HG03342 (cell line): Measurements from ENCODE around the gene LIFR.
A peak's percentile ranks its signal among the peaks of the same experiment; 100 is the strongest.
"Not testable (repeated sequence)": the region's sequence is repeated elsewhere in the genome, so short reads cannot be mapped to it uniquely, and the experiment has no call there.

Experiments used
- ATAC-seq: cut with Tn5 transposase; IDR thresholded peaks from one replicate; pipeline ENCODE4 v1.9.1; 2021; ENCODE audit warnings: mild to moderate bottlenecking, moderate library complexity; ENCODE audit not compliant: unreplicated experiment

Gene LIFR, protein sequence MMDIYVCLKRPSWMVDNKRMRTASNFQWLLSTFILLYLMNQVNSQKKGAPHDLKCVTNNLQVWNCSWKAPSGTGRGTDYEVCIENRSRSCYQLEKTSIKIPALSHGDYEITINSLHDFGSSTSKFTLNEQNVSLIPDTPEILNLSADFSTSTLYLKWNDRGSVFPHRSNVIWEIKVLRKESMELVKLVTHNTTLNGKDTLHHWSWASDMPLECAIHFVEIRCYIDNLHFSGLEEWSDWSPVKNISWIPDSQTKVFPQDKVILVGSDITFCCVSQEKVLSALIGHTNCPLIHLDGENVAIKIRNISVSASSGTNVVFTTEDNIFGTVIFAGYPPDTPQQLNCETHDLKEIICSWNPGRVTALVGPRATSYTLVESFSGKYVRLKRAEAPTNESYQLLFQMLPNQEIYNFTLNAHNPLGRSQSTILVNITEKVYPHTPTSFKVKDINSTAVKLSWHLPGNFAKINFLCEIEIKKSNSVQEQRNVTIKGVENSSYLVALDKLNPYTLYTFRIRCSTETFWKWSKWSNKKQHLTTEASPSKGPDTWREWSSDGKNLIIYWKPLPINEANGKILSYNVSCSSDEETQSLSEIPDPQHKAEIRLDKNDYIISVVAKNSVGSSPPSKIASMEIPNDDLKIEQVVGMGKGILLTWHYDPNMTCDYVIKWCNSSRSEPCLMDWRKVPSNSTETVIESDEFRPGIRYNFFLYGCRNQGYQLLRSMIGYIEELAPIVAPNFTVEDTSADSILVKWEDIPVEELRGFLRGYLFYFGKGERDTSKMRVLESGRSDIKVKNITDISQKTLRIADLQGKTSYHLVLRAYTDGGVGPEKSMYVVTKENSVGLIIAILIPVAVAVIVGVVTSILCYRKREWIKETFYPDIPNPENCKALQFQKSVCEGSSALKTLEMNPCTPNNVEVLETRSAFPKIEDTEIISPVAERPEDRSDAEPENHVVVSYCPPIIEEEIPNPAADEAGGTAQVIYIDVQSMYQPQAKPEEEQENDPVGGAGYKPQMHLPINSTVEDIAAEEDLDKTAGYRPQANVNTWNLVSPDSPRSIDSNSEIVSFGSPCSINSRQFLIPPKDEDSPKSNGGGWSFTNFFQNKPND

DNA sequence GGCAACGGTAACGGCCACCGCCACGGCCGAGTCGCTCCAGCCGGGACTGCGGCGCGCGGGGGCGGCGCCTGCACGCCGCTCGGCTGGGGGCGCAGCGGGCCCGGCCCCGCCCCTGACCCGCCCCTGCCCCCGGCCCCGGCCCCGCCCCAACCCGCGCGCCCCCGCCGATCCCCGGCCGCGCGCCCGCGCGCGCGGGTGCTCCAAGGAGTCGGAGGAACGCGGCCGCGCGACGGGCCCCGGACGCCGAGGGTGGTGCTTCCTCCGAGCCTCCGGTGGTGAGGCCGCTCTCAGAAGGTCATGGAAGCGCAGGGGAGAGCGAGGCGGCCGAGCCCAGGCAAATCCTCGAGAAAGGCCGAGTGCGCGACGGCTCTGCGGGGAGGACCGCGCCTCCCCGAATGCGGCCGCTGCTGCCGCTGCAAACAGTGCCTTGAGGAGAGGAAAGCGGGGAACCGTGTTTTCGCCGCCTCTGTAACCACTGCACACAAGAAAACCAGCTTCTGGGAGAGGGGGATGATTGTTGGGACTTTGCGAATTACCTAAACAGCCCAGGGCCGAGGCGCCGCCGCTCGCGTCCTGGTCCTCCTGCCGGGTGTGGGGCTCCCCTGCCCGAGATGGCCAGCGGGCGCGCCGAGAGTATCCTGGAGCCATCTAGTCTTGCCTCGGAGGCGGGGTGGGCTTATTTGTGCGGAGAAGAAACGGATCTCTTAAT is at the start of gene LIFR:
LIFR (minus strand) TSS at position 48 of the 709 bp plus-strand sequence. CDS start 25,999 bp downstream, outside the sequence.
- peak; percentile 52 for ATAC-seq

- ATAC-seq = no peak
These were observed 49.2 kb upstream of the LIFR start for GRCh38 chr5:38605610-38606009.

DNA sequence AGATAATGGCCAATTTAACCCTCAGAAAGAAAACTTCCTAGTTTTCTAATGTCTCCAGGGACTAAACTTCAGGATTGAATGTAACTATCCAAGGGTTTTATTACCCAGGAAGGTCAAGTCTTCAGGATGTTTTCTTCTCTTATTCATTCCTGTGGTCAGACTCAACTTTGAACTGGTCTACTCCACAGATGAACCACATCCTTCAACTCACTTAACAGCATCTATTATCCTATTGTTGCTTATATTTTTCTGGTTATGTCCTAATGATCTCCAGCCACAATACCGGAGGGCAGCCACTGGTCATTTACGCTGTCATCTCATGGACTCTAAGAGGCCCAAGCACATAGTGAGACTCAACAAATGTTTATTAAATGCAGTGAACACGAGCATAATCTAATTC is 47.2 kb upstream of the LIFR start:
- no peak for ATAC-seq

DNA sequence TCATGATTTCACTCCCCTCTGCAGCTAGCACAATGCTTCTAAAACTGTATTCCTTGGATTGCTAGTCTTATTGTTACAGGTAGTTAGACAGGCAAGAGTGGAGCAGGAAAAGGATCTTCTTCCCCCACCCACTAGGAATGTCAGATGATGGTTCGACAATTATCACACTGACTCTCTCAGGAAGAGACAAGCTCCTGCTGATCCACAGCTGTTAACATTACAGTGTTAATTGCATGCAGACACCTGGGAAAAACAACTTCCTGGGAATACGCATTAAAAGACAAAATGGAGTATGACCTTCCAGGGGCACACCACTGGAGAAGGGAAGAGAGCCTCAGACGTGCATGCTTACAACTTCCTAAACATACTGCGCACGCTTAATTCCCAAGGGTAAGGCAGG is 46.2 kb upstream of the LIFR start:
- ATAC-seq = no peak

GRCh38 chr5:38601863-38602298 is 45.4 kb upstream of the LIFR start:
- ATAC-seq = no peak

DNA sequence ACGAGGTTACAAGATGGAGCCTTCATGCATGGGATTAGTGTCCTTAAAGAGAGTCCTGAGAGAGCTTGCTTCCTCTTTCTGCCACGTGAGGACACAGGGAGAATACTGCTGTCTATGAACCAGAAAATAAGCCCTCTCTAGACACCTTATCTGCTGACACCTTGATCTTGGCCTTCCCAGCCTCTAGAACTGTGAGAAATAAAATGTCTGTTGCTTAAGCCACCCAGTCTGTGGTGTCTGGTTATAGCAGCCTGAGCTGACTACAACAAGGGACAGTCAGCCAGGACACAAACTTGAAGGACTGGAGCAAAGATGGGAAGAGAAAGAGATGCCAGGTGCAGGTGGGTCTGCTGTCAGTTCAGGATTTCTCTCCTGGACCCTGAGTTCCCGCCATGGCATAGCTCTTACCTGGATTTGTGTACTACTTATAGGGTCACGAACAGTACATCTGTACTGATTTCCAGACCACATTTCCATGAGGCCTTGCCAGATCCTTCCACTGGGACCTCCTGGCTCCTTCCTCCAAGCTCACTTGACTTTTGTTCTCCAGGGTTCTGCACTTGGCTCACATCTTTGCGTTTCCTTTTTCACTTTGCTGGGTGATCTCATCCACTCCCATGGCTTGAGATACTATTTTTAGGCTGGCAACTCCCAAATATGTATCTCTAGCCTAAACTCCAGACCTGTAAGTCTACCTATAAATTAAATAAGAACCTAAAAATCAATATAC is 44.9 kb upstream of the LIFR start:
- ATAC-seq = no peak

GRCh38 chr5:38600329-38601045 is 44.0 kb upstream of the LIFR start:
- ATAC-seq = no peak

DNA sequence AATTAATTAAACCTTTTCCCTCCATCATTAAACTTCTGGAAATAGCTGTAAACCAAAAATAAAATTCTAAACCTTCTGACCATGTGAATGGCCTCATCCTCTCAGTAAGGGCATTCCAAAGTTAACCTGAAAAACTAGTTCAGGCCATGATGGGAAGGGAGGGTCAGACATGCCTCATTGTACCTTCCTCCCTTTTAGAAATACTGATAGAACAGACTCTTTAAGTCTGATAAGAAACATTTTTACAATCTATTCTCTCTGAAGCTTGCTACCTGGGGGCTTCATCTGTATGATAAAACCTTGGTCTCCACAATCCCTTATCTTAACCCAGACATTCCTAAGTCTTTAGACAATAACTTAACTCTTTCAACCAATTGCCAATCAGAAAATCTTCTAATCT is 43.3 kb upstream of the LIFR start:
- not testable (repeated sequence) for ATAC-seq

DNA sequence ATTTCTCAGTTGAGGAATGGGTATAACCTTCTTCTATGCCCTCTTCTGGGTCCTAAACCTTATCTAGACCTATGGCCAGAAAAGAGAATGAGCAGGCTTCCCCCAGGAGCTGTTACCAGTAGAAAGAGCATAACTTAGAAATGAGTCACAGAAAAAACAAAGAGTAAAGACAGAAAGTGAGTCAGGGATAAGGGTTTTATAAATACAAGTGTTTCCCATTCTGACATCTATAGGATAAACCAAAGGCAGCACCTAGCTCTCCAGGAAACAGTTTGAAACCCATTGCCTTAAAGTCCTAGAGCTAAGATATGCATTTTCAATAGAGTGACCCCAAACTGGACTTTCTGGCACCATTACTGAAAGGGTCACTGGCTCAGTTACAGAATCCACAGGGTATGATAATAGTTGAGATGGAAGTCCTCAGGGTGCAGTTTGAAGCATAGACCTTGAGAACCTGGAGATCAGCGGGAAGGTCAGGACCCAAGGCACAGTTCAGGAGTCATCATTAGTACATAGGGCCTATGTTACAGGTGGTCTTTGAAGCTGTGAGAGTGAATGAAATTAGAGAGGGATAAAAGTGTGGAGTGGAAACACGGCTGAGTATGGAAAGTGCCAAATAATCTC is 42.7 kb upstream of the LIFR start:
- no peak for ATAC-seq

DNA sequence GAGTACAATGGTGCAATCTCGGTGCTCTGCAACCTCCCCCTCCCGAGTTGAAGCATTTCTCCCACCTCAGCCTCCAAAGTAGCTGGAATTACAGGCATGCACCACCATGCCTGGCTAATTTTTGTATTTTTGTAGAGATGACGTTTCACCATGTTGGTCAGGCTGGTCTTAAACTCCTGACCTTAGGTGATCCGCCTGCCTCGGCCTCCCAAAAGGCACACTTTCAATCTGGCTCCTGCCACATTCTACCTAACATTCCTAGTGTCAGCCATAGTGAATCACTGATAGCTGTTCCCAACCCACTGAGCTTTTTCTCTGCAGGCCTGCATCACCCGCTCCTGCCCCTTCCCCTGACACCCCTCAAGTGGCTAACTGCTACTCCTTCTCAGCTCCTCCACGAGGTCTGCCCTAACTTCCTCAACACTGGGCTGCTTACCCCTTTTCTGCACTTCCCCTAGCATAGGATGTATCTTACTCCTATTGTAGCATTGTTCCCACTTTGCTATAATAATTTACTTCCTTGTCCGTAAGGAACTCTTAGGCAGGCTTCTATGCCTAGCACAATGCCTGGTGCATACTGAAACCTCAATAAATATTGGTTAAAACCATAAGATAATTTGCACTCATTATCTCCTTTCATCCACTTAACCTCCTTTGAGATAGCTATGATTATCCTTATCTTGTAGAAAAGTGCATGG is 42.0 kb upstream of the LIFR start:
- ATAC-seq = no peak

- no peak for ATAC-seq
These were observed 40.5 kb upstream of the LIFR start for GRCh38 chr5:38596981-38597380.

- ATAC-seq = no peak
These were observed 38.8 kb upstream of the LIFR start for GRCh38 chr5:38595132-38595745.

GRCh38 chr5:38593959-38594358 is 37.5 kb upstream of the LIFR start:
- ATAC-seq = no peak

DNA sequence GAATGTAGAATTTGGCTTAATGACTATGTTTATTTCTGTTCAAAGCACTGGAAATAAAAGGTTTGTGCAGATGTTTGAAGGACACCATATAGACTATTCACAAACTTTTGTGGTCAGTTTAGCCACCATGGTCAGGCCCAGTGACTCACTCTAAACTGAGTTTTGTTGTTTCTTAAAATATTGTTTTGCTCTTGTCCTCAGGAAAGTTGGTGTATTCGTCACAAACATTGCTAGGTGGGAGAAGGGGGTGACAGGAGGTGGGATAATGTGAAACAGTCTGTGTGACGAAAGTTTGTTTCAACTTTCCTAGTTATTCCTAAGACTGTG is 35.0 kb upstream of the LIFR start:
- ATAC-seq = no peak

GRCh38 chr5:38590838-38591522 is 34.5 kb upstream of the LIFR start:
- ATAC-seq = no peak

- no peak for ATAC-seq
These were observed 33.2 kb upstream of the LIFR start for GRCh38 chr5:38589629-38590028.

DNA sequence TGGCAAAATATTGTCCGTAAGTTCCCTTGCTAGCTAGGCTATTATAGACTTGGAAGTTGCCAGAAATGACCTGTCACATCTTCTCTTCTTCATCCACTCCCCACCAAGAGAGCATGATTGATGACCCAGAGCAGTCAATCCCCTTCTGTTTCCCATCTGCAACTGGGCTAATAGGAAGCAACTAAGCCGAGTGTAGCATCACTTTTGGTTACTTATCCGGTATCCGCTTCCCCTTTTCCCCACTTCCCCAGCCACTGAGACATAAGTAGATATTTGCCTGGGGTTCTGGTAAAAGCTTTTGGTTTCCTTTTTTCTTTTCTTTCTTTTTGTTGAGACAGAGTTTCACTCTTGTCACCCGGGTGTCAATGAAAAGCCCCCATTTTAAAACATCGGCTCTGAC is 29.4 kb upstream of the LIFR start:
- peak; percentile 49 for ATAC-seq

DNA sequence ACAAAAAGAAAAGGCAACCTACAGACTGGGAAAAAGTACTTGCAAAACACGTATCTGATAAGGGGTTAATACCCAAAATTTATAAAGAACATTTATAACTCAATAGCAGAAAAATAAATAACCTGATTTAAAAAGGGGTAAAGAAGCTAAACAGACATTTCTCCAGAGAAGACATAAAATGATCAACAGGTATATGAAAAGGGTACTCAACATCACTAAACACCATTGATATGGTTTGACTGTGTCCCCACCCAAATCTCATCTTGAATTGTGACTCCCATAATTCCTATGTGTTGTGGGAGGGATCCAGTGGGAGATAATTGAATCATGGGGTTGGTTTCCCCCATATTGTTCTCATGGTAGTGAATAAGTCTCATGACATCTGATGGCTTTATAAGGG is 27.1 kb upstream of the LIFR start:
- no peak for ATAC-seq
